Stimulated activated CD4-positive, alpha-beta T cell treated with anti-CD3 and anti-CD28 coated beads, Interleukin-1b, Interleukin-23, amount 100 ng/mL, for 1 hour (primary cell): Measurements from ENCODE around the gene FADS3.
"Not testable (repeated sequence)": the region's sequence is repeated elsewhere in the genome, so short reads cannot be mapped to it uniquely, and the experiment has no call there.

Experiments
- DNase-seq, 2 donors: peaks; one replicate each; pipeline ENCODE4 v3.0.0-alpha.2; 2020; ENCODE audit warnings: low read depth in 2 of 2

The FADS3 gene

GRCh38 chr11:61898247-61898582, 6.9 kb upstream of the FADS3 start:
- DNase-seq: no peak

DNA sequence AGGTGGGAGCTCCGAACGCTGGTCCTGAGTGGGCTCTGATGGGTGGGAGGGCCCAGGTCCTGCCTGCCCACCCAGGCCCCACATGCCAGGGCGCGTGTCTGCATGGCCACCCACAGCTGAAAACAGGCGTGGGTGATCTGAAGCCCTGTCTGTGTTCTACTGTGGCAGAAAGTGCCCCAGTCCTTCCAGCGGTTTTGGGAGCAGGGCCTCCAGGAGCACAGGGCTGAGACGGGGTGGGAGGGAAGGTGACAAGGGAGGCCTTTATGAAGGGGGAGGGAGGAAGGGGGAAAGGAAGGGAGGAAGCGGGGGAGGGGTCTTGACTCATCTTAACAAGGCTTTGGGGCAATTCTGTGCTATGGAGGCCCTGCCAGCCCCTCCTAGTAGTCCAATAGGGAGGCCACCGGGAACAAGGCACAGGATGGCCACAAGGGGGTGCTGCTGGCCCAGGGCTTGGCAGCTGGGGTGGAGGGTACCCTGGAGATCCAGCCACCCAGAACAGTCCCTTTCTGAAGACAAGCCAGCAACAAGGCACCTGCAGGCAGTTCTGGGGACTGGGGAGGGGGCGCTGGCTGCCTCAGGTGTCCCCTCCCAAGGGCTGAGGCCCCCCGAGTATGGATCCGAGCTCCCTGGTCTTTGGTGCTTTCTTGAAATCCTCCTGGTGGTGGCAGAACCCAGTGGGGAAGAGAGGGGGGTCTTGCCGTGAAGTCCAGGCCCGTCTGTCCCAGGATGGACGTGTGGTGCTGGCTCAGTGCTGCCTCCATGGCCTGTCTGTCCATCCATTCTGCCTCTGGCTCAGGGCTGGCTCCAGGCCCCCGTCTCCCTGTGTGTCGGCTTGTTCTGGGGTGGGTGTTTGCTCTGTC, 6.3 kb upstream of the FADS3 start:
- DNase-seq: peak; percentile 50 to 69

- DNase-seq: no peak
Observed at GRCh38 chr11:61896665-61897386, 5.5 kb upstream of the FADS3 start.

GRCh38 chr11:61895718-61896059, 4.3 kb upstream of the FADS3 start:
- DNase-seq: no peak

- no peak for DNase-seq
Observed at GRCh38 chr11:61895046-61895717, 3.8 kb upstream of the FADS3 start.

- no peak for DNase-seq
Observed at GRCh38 chr11:61893981-61894380, 2.6 kb upstream of the FADS3 start.

DNA sequence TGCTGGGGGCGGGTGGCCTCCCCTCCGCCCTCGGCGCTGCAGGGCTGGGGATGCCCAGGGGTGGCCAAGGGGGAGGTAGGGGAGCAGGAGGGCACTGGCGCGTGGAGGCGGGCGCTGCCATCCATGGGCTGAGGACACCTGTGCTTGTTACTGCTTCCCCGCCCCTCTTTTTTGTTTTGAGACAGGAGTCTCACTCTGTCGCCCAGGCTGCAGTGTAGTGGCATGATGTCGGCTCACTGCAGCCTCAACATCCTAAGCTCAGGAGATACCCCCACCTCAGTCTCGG, 683 bp upstream of the FADS3 start:
- no peak for DNase-seq

GRCh38 chr11:61890529-61891330, 615 bp downstream of the FADS3 start:
- no peak for DNase-seq

DNA sequence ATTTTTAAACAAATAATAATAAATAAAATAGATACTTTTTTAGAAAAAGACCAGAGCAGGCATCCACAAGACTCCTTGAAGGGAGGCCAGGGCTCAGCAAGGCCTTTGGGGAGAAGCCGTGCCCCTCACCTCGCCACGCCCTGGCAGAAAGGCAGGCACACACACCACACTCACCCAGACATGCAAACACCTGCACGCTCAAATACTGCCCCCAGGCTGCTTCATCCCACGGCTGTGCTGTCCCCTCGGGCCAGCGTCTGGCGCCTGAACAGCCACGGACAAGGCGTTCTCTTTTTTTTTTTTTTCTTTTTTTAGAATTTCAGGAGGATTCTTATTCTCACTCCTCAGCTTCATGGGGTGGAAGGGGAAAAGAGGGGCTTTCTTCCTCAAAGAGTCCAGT, 1.5 kb downstream of the FADS3 start:
- DNase-seq: no peak

DNA sequence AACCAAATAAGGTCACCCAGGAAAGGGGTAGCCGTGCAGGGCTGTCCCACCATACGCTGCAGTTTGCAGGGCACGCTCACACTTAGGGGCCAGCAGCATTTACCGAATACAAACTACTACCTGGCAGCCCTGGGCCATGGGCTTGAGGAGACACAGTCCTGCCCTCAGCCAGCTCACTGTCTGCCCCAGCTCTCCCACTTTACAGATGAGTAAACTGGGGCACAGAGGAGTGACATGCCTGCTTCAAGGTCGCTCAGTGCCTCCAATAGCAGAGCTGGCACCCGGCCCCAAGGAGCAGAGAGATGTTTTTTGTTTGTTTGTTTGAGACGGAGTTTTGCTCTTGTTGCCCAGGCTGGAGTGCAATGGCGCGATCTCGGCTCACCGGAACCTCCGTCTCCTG, 2.8 kb downstream of the FADS3 start:
- no peak for DNase-seq

DNA sequence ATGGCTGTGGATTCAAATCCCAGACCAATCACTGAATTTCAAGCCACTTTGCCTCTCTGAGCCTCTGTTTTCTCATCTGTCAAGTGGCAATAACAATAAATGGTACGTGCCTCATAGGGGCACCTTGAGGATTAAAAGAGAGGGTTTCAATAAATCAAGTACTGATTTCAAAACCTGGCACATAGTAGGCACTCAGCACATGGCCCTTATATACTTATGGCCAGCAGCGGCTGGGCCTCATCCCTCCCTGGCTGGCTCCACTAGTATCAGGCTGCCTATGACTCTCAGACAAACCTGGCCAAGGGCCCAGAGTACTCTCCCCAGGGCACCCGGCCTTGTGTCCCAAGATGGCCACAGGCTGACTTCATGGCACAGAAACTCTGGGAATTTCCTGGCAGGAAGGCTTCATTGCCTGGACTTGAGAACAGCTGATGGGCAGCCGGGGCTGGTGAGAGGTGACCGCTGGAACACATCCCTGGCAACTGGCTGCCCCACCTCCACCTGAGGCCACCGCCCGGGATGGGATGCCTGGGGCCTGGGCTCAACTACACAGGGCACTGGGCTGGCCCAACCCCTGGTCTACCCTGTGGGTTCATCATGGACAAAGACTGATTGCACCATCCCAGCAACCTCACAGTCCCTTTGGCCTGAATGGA, 3.4 kb downstream of the FADS3 start:
- DNase-seq: no peak

GRCh38 chr11:61886643-61887042, 4.7 kb downstream of the FADS3 start:
- DNase-seq: no peak

- DNase-seq: no peak
Observed at GRCh38 chr11:61885784-61886580, 5.4 kb downstream of the FADS3 start.

GRCh38 chr11:61885166-61885778, 6.1 kb downstream of the FADS3 start:
- no peak for DNase-seq

DNA sequence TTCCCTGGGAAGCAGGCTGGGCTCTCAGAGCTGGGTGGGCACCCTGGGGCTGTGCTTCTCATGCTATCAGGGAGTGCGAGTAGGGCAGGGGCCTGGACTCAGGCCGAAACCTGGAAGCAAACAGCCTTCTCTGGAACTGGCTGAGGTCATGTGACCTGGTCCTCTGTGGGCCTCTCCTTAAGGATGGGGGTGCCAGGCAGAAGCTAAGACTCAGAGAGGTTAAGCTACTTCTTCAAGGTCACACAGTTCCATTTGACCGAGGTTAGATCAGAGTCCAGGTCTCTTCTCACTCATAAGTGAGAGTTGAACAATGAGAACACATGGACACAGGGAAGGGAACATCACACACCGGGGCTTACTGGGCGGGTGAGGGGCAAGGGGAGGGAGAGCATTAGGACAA, 7.4 kb downstream of the FADS3 start:
- DNase-seq: no peak

- DNase-seq: no peak
Observed at GRCh38 chr11:61883327-61883726, 8.0 kb downstream of the FADS3 start.

GRCh38 chr11:61882879-61883278, 8.5 kb downstream of the FADS3 start:
- DNase-seq: no peak

- DNase-seq: not testable (repeated sequence)
Observed at GRCh38 chr11:61882267-61882666, 9.1 kb downstream of the FADS3 start.

GRCh38 chr11:61881397-61881796, 9.9 kb downstream of the FADS3 start:
- no peak for DNase-seq

GRCh38 chr11:61880454-61880853, 10.9 kb downstream of the FADS3 start:
- DNase-seq: no peak
